HG03571 (cell line): ENCODE results near the gene PDGFD.

Source experiments
- ATAC-seq: cut with Tn5 transposase; IDR thresholded peaks from one replicate; pipeline ENCODE4 v1.9.1; 2021; ENCODE audit not compliant: unreplicated experiment

Gene PDGFD

DNA sequence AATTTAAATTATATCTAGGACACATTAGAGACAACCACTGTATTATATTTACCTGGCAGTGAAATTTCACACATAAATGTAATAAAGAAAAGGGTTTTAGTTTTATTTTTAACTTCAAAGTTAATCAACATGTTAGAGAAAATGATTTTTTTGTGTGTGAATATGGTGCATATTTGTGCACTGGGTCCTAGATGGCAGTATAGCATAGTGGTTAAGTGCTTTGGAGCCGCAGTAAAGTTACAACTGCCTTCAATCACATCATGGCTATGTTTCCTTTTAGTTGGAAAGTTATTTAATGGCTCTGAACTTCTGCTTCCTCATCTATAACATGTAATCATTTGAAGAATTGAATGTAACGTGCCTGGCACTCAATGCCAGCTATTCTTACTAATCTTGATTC is 236.4 kb downstream of the PDGFD start:
- no peak for ATAC-seq

GRCh38 chr11:103926990-103927389 is 237.0 kb downstream of the PDGFD start:
- no peak for ATAC-seq

DNA sequence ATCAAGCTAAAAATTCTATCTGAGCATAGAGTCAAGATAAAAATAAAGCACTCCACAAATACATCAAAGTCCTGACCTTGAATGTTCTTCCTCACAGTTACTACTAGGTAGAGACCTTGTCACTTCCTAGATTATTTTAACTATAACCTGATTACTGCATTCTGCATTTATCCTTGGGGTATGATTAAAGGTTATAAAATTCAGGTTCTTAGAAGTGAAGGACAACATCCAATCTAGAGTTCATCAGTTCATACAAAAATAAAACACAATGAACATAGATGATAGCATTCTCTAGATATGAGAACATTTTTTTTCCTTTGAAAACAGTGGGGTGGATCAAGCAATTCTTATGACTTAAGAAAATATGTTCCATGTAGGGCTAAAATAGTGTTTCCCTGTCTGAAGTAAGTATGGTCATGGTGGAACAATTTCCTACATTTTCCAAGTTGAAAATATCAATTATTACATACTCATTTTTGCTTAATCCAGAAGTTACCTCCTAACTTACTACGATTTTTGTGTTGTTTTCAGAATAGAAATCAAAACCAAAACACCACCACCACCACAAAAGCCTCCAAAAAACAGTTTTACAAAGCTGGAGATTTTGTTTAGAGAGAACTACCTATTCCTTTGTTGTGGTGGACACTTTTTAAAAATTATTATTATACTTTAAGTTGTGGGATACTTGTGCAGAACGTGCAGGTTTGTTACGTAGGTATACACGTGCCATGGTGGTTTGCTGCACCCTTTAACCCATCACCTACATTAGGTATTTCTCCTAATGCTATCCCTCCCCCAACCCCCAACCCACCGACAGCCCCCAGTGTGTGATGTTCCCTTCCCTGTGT is 239.6 kb downstream of the PDGFD start:
- no peak for ATAC-seq

- no peak for ATAC-seq
These were observed 240.5 kb downstream of the PDGFD start for GRCh38 chr11:103923451-103923931.

GRCh38 chr11:103920933-103921332 is 243.0 kb downstream of the PDGFD start:
- ATAC-seq = no peak

GRCh38 chr11:103920449-103920848 is 243.5 kb downstream of the PDGFD start:
- no peak for ATAC-seq

DNA sequence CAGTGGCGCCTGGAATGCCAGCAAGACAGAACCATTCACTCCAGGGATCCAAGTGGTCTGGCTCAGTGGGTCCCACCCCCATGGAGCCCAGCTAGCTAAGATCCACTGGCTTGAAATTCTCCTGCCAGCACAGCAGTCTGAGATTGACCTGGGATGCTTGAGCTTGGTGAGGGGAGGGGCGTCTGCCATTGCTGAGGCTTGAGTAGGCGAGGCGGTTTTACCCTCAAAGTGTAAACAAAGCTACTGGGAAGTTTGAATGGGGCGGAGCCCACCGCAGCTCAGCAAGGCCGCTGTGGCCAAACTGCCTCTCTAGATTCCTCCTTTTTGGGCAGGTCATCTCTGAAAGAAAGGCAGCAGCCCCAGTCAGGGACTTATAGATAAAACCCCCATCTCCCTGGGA is 253.2 kb downstream of the PDGFD start:
- no peak for ATAC-seq

- no peak for ATAC-seq
These were observed 256.1 kb downstream of the PDGFD start for GRCh38 chr11:103907548-103908455.

DNA sequence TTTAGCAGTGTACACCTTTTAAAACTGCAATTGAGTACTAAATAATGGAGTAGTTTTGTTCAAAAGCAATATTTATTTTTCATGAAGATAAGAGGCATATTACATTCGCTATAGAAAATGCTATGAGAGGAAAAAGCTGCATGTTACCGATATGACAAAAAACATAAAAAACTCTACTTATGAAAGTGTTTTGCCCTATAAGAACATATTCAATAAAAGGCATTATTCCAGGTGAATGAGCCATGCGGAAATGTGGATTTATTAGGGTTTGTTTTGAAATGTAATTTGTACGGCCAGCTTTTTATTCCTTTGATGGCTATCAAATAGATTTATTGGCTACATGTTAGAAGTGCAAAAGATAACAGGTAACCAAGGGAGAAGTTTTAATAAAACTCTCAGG is 256.8 kb downstream of the PDGFD start:
- no peak for ATAC-seq

- no peak for ATAC-seq
These were observed 257.6 kb downstream of the PDGFD start for GRCh38 chr11:103906291-103906867.

DNA sequence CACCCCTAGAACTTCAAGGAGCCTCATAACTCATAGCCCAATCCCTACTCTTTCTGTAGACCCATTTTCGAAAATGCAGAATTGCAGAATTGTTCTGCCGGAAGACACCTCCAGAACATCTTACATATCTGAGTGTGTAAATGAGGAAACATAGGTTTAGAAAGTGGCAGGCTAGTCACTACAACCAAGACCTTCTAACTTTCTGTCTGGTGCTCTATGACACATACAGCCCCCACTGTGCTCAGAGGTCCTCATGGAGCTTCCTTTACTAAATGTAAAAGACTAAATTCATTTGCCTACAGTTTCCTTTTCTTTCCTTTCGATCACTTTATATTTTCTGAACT is 259.7 kb downstream of the PDGFD start:
- ATAC-seq = peak; percentile 79

GRCh38 chr11:103903621-103904323 is 260.2 kb downstream of the PDGFD start:
- peak; percentile 82 for ATAC-seq

DNA sequence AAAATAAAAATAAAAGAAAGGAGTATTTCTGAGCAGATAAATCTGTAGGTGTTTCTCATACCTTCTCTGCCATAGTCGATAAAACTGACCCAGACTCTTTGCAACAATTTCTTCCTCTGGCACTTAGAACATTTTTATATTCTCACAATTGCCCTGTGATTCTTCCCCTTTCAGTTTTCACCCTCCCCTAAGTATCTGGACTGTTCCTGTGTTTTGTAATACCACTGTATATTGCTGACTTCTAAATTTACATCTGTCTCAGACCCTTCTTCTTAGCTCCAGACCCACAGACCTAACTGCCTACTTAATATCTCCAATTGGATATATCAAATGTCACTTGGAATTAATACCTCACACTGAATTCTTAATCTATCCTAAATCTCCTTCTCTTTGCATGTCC is 261.0 kb downstream of the PDGFD start:
- no peak for ATAC-seq

DNA sequence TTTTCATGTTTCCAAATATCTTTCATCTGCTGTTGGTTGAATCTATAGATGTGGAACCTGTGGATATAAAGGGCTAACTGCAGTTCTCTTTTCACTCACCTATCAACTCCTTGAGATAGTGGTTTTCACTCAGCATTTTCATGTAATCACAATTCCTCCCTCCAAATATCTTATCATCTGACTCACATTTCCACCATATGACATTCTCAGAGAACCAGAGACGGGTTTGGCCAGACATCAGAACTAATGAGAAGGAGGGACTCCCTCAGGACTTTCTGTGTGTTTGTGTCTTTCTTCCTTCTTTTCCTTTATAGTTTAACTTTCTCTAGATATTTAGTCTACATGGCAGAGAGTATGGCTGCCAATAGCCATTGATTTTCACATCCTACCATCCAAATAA is 262.3 kb downstream of the PDGFD start:
- no peak for ATAC-seq

GRCh38 chr11:103898577-103899336 is 265.2 kb downstream of the PDGFD start:
- ATAC-seq = peak; percentile 58

DNA sequence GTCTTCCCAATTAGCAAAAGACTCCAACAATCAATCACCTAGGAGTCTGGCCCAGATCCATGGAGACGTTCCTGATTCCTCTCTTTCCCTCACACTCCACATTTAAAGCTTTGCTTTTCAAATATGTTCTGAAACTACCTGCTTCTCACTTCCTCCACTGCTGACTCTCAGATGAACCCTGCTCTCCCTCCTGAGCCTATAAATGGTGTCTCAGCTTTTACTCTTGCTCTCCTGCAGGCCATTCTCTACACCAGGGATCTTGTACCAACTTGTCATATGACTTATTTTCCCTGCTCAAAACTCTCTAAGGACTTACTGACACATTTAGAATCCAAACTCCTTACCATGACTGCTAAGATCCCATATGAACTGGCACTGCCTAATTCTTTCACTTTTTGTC is 265.9 kb downstream of the PDGFD start:
- peak; percentile 50 for ATAC-seq

DNA sequence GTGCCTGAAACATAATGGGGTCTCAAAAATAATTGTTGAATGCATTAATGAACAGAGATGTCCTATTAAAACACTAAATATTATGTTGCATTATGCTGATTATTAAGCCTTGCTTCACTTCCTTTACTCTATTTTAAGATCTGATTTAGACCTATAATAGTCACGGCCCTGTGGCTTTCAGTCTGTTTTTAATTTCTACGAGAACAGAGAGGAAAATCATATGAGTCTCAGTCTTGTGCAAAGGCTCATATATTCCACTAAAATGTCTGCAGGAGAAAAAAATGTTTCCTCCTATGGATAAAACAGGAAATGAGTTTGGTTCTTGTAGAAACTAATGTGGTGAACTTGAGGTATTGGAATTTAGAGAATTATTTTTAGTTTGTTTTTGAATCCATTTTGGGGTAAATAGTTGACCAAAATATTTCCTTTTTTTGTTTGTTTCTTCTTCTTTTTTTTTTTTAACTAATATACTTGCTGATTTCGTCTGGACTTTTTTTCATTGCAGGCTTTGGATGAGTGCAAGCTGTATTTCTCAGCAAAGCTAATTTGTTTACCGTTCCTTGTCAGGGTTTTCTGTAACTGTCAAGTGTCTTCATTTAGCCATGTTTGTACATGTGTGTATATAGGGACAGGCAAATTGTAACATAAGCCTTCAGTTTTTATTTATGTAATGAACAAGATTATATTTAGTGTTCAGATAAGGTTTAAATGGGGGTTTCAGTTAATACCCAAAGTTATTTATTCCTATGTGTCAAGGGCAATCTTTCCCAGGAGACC is 266.6 kb downstream of the PDGFD start:
- ATAC-seq = no peak

DNA sequence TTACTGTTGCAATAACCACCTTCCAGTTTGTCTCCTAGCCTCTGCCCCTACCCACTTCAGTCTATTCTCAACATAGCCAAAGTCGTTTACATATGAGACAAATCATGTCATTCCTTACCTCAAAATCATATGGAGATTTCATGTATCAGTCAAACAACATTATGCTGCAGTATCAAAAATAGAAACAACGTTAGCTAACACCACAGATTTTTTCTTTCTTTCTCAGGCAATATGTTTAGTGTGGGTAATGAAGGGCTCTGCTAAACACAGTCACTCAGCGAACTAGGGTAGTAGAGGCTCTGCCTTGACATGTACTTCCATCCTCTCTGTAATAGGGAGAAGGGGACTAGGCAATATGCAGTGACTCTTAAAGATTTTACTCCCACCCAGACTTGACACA is 268.8 kb downstream of the PDGFD start:
- no peak for ATAC-seq

GRCh38 chr11:103894673-103895072 is 269.3 kb downstream of the PDGFD start:
- ATAC-seq = no peak
